HG03575 (cell line): ENCODE data around the gene TIGIT.
A peak's percentile ranks its signal among the peaks of the same experiment; 100 is the strongest.
"Not testable (repeated sequence)": the region's sequence is repeated elsewhere in the genome, so short reads cannot be mapped to it uniquely, and the experiment has no call there.

Source experiments
- ATAC-seq: cut with Tn5 transposase; IDR thresholded peaks from one replicate; pipeline ENCODE4 v1.9.1; 2021; ENCODE audit not compliant: unreplicated experiment, insufficient number of reproducible peaks, low FRiP score; ENCODE audit errors: extremely low read depth

Gene TIGIT

GRCh38 chr3:114293838-114294535 is at the start of gene TIGIT:
TSS of gene TIGIT (plus strand) at chr3:114294028. CDS start at chr3:114294062, 34 bp downstream.
- ATAC-seq = no peak

DNA sequence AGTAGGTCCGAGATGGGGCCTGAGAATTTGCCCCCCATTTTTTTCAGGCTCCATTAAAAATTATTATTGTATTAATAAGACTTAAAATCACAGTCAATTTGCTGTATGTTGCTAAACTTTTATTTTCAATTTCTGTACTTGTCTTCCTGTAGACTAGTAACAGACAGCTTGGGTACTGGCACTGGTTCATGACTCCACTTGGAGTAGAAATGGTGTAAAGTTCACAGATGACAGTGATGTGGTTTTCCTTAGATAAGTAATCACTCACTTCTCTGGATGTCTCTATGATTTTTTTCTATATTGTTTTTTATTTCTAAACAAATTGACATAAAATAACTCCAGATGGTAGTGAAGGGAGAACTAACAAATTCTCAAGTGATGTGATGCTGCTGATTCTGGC is 40.9 kb upstream of the TIGIT start:
- no peak for ATAC-seq

DNA sequence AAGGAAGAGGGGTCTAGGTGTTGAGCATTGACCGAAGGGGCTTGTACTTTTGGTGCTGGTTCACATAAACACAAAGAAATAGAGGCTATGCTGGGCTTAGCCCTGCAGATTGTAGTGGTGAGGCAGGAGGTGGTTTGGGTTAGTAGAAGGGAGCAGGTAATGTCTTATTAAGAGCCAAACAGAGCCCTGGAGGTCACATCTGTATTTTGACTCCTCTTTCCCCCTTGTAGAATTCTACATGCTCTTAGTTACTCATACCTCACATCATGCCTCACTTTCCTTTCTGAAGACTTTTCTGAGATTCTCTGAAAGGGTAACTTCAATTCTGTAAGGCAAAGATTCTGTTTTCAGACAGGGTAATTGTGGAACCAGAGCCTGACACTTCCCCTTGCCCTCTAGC is 40.3 kb upstream of the TIGIT start:
- no peak for ATAC-seq

GRCh38 chr3:114259566-114259965 is 34.3 kb upstream of the TIGIT start:
- no peak for ATAC-seq

DNA sequence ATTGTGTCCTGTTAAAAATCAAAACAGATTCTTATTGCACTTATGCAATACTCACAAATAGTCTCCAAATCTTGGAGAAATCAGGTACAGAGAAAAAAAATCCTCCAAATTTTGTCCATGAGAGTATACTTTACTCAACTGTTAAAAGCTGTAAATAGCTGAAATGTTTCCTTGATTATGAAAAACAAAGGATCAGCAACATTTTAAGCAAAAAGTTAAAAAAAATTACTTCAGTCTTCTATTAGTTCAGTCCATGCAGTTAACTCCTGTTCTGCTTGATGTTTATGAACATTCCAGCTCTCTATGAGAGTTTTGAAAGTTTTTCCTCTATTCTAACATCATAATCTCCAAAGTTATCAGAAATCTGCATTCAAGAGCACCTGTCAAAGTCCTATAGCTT is 33.7 kb upstream of the TIGIT start:
- no peak for ATAC-seq

DNA sequence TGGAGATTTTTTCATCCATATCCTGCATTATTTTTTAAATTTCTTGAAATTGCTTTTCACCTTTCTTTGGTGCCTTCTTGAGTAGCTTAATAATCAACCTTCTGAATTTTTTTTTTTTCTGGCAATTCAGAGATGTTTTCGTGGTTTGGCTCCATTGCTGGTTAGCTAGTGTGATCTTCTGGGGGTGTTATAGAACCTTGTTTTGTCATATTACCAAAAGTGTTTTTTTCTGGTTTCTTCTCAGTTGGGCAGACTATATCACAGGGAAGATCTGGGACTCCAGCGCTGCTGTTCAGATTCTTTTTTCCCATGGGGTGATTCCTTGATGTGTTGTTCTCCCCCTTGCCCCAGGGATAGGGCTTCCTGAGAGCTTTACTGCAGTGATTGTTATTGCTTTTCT is 23.8 kb upstream of the TIGIT start:
- ATAC-seq = no peak

GRCh38 chr3:114272271-114272670 is 21.6 kb upstream of the TIGIT start:
- ATAC-seq = no peak

GRCh38 chr3:114274929-114275328 is 18.9 kb upstream of the TIGIT start:
- ATAC-seq = no peak

- ATAC-seq = not testable (repeated sequence)
Measured at GRCh38 chr3:114276856-114277255, 17.0 kb upstream of the TIGIT start.

GRCh38 chr3:114284644-114285043 is 9.2 kb upstream of the TIGIT start:
- no peak for ATAC-seq

- no peak for ATAC-seq
Measured at GRCh38 chr3:114285648-114286230, 8.1 kb upstream of the TIGIT start.

- ATAC-seq = no peak
Measured at GRCh38 chr3:114286266-114286665, 7.6 kb upstream of the TIGIT start.

DNA sequence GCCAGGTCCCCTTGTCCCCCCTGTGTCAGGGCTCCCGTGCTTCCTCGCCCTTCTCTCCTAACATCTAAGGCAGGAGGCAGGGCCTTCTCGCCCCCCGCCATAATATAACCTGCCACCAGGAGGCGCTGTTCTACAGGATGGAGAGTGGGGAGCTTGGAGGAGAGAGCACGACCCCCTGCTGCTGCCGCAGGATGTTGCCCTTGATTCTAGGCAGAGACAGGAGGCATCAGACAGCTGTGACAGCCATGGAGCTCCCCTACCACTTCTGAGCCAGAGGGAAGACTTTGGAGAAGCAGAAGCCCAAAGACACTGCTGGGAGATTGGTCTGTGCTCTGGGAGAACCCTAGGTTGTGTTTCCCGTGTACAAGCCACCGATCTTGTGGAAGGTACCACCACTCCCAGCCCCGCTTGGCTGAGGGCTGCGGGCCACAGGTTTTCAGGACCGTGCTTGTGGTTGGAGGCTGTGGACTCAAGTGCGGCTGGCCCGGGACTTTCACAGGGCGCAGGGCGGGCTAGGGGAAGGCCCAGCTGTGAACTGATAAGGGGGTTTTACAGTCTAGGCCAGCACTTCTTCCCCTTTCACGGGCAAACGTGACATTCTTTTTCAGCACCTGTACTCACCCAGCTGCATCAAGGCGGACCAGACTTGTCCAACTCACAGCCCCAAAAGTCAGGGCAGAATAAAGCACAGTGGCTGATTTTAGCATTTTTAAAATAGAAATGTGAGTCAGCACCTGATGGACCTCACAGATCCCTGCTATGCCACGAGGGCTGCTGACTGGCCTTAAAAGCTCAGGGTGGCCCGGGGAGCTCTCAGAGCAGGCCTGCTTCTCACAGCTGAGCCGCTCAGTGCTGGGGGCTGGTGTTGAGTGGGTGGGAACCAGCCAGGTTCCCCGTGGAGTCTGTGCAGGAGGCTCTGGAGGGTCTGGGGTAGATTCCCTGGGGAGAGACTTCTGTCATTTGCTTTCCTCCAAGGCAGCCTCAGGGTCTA is 2.6 kb upstream of the TIGIT start:
- ATAC-seq = peak; percentile 79

- no peak for ATAC-seq
Measured at GRCh38 chr3:114294940-114295480, 1.2 kb downstream of the TIGIT start.

GRCh38 chr3:114295946-114296345 is 2.1 kb downstream of the TIGIT start:
- ATAC-seq = no peak

- no peak for ATAC-seq
Measured at GRCh38 chr3:114299421-114299820, 5.6 kb downstream of the TIGIT start.

DNA sequence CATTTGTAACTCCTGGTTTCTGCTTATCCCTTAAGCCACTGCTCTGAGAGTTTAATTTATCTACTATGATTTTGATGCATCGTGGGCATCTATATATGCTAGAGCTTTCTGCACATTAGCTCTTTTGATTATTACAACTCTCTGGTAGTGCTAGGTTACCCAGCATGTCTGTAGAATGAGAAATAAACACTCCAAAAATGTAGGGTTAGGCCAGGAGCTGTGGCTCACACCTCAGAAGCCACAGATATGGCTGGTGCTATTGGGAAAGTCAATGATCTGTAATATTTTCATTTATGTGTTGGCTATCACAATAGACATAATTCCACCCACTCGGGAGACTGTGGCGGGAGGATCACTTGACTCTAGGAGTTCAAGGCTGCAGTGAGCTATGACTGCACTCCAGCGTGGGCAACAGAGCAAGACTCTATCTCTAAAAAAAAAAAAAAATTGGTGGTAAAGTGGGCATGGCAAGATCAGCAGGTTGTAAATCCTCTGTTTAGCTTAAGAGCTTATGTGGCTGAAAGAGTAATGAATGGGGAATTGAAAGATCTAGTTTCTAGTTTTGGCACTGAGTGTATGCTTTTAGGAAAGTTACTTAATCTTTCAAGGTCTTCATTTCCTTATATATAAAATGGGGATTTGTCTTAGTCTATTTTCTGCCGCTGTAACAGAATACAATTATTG is 6.3 kb downstream of the TIGIT start:
- ATAC-seq = no peak

DNA sequence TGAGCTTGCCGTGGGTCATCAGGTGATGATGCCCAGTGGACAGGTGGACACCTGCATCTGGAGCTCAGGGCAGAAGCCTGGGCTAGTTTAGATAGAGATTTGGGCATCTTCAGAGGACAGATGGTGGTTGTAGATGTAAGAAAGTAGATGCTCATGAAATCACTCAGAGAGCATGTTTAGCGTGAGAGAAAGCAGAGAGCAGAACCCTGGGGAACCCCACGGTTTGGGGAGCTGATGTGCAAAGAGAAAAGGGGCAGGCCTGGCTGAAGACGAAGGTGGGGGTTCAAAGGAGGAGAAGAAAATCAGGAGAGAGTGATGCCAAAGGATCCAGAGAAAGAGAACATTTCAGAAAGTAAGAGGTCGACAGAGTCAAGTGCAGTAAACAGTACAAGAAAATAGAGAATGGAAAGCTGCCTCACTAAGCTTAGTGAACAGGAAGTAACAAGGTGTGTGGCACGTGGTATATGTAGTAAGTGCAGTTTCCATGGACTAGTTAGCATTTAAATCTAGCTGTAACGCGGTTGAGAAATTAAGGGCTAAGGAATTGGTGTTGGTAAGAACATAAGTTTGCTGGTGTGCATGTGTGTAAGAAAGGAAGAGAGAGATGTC is 13.5 kb downstream of the TIGIT start:
- ATAC-seq = no peak

GRCh38 chr3:114307832-114308231 is 14.0 kb downstream of the TIGIT start:
- no peak for ATAC-seq
